ENCODE measurements around the gene CCL23.
A peak's percentile ranks its signal among the peaks of the same experiment; 100 is the strongest.
"Not testable (repeated sequence)": the region's sequence is repeated elsewhere in the genome, so short reads cannot be mapped to it uniquely, and the experiment has no call there.

CCL23 gene

DNA sequence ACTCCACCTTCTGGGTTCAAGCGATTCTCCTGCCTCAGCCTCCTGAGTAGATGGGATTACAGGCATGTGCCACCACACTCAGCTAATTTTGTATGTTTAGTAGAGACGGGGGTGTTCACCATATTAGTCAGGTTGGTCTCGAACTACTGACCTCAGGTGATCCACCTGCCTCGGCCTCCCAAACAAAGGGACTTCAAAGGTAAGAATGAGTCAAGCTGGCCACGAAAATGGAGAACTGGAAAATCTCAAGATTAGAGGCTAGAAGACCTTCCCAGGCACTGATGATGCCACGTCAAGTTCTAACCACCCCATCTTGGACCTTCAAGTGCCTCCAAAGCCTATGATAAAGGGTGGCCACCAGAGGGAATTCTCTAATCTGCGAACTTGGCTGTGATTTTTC, 15.1 kb downstream of the CCL23 start:
- no peak for DNase-seq

DNA sequence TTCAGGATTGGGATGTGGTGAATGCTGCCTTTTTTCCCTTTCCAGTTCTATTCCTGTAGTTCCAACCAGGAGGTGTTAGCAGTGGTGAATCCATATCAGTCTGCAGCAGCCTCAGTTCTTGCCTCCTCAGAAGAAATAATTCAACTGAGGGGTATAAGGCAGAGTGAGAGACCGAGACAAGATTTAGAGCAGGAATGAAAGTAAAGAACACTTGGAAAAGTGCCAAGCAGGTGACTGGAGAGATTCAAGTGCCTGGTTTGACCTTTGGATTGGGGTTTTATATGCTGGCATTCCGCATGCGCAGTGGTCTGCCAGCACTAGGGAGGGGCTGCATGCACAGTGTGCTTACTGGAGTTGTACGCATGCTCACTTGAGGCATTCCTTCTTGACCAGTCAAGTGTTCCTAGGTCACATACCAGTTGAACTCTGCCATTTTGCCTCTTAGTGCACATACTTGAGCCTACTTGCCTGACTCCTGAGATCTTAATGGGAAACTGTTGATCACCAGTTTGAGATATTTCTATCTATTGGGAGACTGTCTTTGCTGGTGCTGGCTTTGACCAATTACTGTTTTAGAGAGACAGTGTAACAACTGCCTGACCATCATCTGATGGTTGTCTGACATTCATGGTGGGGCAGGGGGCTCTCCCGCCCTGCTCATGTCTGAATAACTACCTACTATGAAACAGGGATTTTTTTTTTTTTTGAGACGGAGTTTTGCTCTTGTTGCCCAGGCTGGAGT, 15.7 kb downstream of the CCL23 start:
- DNase-seq: no peak

DNA sequence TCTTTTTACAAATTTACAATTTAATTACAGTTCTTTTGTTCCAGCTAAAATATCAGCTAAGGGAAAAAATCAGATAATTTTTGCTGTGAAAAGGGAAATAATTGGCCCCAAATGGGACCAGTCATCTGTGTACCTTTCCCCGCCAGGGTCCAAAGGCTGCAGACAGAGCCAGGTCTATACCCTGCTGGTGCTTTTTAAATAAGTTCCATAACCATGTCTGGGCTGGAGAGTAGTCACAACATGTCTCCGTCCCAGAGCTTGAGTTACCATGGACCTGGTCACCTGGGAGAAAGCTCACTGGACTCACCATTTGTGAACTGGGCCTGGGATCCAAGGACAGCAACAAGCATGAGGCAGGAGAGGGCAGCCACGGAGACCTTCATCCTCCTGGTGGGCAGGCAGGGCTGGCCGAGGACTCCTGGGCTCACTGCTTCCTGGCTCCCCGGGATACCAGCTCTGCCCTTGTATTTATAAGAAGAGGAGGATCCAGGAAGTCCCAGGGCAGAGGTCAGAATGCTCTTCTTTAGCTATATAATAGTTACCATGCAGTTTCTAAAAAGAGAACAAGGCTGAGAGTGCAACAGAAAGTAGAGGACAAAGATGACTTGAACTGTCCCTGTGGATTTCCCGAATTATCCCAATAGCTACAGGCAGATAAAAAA, 16.5 kb downstream of the CCL23 start, which contains the start of gene CCL15:
TSS of gene CCL15 (minus strand) at position 444 of the 662 bp plus-strand sequence. CDS start at position 383, 61 bp downstream.
- no peak for DNase-seq

DNA sequence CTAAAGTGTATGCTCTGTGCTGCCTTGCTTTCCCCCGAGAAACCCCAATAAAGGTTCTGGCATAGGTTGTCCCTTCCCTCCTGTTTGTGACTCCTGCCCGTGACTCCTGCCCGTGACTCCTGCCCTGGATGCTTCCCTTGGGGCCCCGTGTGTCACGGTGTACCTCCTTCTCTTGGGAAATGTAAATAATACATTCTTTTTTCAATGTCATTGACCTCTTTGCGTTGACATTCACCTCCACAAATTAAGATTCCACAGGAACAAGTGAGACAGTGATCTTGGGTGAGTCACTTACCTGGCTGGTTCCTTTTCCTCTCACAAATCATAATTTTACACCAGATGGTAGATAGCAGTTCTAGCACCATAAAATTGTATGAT, 17.1 kb downstream of the CCL23 start:
- DNase-seq: no peak

DNA sequence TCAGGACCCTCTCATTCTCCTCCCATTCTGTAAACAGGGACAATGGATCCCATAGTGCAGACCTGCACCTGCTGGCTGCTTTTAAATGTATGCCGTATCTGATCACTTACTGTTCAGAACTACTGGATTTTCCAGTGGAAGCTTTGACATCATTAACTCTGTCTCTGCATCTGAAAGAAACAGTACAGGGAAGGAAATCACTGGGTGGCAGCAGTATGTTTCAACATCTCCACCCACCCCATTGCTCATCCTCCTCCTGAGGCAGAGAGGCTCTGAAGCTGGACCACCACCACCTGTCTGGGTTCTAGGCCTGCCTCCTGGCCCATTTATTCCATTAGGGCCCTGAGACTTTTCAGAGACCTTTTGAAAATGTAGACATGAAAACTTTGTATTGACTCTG, 19.0 kb downstream of the CCL23 start:
- DNase-seq: no peak

DNA sequence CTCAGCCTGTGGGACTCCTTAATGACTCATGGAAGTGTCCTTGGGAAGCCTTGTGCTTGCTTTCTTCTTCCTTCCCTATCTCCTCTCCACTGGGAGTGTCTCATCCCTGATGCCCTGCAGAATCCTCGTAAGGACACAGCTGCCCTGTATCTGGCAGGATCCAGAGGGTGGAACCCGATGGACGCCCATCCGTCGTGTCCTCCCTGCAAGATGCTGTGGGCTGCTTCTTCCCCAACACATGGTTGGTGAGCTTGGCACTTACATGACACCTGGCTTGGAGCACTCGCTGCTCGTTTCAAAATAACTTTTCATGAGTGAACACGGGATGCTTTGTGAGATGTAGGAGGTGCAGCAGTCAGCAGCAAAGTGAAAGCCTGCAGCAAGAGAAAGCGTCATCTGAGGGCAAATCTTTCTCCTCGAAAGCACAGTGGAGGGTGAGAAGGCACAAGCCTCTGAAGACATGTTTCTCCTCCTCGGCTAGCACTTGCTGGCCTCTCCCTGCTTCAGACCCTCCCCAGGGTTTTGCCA, 19.7 kb downstream of the CCL23 start:
- no peak for DNase-seq

DNA sequence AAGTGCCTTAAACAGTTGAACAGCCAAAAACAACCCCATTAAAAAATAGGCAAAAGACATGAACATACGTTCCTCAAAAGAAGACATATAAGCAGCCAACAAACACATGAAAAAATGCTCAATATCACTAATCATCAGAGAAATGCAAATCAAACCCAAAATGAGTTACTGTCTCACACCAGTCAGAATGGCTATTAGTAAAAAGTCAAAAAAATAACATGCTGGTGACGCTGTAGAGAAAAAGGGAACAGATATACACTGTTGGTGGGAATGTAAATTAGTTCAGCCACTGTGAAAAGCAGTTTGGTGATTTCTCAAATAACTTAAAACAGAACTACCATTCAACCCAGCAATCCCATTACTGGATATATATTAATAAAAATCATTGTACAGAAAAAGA, 22.4 kb downstream of the CCL23 start:
- DNase-seq: not testable (repeated sequence)

DNA sequence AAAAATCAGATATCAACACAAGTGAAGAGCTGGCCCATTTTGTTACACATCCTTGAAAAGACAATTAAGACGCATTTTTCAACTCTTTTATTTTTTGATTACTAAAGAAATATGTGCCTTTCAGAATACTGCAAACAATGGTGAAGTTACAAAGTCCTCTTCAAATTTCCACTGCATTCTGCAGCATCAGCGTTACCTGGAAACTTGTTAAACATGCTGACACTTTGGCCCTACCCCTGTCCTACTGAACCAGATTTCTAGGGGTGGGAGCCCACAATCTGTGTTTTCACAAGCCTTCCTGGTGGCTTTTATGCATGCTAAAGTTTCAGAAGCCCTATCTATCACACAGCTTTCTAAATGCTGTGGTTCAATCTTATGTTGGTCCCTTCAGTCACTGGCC, 26.7 kb downstream of the CCL23 start:
- no peak for DNase-seq

DNA sequence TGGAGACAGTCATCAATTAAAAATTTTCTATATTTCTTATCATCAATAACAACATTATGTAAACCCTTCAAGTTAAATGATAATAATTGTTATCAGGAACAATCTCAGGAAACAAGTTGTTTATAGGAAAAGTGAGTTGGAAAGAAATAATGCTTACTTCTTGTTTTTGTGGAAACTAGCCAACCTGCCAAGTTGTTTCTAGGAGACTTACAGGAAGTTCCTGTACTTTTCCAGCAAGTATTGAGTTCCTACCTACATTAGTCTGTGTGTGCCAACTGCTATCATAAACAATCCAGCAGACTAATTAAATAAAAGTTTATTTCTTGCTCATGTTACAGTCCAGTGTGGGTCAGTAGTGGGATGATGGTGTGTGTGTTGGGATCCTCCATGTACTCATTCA, 29.6 kb downstream of the CCL23 start:
- DNase-seq: no peak

DNA sequence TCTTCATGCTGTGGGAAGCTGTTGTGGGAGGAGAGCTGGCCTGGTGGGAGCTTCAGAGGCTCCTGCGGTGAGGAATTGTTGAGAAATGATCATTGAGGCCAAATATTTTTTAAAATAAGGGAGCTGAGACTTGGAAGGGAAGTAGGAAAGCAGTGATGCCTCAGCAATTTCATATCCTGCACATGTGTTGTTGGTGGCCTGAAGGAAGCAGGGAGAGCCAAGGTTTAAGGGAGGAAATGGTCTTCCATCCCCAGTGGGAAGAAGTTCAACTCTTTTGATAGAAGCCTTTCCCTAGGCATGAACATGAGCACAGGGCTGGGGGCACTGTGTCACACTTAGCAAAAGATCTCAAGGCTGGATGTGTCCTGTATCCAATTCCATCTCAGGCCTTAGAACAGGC, 31.1 kb downstream of the CCL23 start, which contains the start of gene CCL14:
TSS of gene CCL14 (minus strand) at position 87 of the 400 bp plus-strand sequence. CDS start at position 7, 80 bp downstream.
- no peak for DNase-seq

DNA sequence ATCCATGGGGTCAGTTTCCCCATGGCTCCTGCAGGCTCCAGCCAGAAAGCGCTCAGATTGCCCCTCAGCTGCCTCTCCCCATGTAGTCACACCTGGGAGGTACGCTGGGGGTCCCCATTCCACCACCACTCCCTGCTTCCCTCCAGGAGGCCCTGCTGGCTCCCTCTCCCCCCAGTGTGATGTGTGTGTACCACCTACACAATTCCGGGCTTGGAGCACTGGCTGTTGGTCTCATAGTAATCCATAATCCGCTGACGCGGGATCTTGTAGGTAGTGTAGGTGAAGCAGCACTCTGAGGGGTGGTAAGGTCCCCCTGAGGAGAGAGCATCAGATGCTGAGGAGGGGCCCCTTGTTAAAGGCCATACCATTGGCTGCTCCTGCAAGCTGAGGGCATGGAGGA, 33.6 kb downstream of the CCL23 start:
- no peak for DNase-seq

DNA sequence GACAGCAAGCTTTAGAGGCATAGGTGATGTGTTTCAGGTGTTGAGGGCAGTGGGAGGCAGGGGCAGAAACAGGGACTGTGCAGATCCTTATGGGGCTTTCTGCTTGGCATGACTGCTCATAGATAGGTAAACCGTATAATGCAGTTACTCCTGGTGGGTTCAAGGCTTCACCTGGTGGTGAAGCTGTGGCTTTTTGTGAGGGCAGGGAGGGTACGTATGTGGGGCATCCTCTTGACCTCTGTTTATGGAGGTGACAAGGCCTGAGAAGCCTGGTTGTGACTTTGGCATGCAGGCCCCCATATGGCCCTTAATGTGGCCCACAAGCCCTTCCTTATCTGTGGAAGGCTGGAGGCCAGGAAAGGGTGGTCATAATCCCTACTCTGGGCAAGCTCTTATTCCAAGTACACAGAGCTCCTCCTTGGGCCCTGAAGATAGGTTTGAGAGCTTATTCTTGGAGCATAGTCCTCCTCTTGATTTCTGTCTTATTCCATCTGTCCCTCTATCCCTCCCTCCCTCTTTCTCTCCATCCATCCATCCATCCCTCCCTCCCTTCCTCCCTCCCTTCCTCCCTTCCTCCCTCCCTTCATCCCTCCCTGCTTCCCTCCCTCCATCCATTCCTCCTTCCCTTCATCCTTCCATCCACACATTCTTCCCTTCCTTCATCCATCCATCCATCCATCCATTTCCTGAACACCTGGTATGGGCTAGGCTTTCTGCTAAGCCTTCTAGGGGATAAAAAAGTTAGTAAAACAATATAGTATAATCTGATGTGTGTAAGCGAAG, 35.2 kb downstream of the CCL23 start:
- DNase-seq: no peak

DNA sequence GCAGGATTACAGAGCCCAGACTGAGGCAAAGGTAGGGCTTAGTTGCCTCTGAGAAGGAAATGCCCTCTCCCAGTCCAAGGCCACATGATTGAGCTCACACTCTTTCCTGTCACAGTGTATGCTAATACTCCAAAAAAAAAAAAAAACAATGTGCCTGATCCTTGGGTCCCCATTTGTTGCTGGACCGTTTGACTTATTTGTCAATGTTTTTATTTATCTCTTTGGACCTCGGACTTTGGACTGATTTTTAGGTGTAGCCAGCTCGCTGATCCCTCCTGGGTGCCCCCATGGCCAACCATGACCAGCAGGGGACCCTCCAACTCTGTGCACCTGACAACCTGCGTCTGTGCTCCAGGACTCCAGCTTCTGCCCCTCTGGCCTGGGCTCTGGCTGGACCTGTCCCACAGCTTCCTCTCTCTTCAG, 35.9 kb downstream of the CCL23 start:
- DNase-seq: no peak

DNA sequence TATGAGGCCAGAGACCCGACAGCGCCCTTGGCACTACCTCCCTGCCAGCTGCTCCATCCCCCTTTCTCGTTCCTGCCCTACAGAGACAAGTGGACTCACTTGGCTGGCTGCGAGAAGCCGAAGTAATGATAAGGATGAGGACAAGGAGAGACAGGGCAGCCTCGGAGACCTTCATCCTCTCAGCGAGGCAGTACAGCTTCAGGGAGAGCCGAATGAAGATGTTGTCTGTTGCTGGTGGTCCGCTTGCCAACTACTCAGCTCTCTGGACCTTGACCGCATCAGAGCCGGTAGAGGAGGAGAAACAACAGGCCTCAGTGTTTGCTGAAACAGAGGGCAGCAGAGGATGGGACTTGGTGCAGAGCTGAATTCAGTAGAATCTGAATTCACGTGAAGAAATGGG, 36.5 kb downstream of the CCL23 start, which contains the start of gene CCL16:
TSS of gene CCL16 (minus strand) at position 252 of the 400 bp plus-strand sequence. CDS start at position 175, 77 bp downstream.
- DNase-seq: no peak

DNA sequence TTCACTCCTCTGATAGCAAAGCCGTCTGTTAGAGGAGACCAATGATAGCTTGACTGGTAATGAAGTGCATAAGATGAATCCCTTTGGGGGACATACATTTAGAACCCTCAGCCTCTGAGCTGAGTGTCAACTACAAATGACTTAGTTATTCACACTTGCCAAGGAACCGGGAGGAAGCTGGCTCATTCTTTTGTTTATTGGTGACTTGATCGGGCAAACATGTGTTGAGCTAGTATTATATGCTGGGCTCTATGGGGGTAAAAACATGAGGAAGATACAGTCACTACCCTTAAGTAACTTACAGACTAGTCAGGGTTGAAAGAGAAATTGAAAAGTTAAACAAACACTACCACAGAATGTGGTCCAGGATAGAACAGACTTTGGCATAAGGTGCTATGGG, 39.4 kb downstream of the CCL23 start:
- no peak for DNase-seq

DNA sequence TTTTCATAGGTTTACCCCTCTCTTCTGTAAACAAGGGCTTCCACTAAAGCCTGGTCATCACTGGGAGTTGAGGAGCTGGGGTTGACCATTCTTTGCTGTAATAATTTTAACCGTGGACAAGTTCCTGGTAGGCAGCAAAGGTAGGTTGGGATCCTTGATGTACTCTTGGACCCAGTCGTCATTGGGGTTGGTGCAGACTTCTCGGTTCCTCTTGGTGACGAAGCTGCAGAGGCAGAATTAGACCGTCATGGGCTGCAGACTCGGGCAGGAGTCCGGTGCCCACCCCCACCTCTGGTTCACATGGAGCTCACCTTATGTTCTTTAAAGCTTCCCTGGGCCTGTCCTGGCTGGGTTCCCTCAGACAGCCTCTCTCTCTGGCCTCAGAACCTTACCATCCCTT, 40.3 kb downstream of the CCL23 start:
- no peak for DNase-seq

DNA sequence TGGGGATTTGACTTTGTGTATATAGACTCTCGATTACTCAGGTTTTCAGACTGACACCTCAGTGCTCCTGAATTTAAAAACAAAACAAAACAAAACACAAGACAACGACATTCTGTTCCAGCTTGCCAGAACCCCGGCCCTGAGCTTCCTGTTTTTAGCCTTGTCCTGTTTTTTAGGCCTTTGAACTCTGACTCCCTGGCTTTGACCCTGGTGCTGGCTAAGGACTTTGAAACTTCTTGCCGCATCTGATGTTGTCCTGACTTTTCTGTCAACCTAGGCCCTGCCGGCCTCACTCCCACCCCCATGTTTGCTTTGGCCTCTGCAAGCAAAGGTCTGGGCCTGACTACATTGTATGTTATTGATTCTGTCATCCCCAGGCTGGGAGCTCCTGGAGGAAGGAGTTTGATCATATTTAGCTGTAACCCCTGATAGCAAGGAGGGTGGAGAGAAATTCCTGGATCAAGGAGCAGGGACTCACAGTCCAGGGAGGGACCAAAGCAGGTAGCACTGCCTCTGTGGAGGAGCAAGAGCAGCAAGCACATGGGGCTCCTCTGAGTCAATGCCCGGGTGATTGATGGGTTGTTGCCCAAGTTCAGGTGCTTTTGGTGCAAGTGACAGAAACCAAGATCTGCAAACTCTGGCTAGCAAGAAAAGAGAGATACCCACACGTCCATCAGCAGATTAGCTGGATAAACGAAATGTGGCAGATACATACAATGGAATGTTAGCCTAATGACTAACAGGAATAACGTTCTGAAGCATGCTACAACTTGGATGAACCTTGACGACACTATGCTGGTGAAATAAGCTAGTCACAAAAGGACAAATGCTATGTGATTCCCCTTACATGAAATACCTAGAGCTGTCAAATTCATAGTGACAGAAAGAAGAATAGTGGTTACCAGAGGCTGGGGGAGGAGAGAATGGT, 44.2 kb downstream of the CCL23 start:
- DNase-seq: no peak

DNA sequence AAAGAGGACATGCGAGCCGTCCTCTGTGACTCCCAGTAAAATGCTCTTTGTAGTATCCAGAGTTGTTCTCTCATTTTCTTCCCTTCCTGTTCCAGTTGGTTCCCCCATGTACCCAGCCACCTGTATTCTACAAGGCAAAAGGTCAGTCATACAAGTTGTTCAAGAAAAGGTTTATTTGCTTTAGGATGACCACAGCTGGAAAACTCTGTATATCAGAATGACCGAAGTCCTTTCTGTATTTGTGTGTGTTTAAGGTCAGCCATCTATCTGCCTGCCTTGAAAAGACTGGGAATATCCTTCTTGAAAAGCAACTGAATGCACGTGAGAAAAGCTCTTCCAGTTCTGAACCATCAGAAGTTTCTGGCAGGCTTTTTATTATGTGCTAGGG, 44.8 kb downstream of the CCL23 start:
- DNase-seq: no peak

DNA sequence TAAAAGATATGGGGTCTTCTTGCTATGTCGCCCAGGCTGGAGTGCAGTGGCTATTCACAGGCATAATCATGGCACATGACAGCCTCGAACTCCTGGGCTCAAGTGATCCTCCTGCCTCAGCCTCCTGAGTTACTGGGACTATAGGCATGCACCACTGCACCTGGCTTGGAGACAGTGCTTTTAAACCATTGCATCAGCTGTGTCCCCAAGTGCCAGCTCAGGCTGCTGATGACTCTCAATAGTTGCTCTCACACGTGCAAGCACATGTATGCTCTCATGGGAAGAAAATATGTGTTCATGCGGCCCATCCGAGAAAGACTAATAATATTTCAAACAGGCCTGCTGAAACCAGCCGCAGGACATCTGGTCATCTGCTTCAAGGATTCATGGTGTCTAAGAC, 45.2 kb downstream of the CCL23 start:
- no peak for DNase-seq

DNA sequence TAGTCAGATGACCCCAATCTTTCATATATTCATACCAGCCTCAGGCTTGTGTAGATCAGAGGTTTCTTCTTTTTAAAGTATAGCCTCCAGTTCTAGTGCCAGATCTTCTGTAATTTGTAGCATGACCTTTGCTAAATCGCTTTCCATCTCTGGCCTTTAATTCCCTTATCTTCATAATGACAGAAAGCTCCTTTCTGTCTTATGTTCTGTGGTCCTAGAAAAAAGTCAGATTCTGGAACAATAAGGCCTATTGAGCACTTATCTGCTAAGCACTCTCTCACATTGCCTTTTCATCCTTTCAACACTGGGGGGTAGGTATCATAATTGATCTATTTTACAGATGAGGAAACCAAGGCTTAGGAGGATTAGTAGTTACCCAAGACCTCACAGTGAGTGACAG, 45.7 kb downstream of the CCL23 start:
- DNase-seq: no peak

DNA sequence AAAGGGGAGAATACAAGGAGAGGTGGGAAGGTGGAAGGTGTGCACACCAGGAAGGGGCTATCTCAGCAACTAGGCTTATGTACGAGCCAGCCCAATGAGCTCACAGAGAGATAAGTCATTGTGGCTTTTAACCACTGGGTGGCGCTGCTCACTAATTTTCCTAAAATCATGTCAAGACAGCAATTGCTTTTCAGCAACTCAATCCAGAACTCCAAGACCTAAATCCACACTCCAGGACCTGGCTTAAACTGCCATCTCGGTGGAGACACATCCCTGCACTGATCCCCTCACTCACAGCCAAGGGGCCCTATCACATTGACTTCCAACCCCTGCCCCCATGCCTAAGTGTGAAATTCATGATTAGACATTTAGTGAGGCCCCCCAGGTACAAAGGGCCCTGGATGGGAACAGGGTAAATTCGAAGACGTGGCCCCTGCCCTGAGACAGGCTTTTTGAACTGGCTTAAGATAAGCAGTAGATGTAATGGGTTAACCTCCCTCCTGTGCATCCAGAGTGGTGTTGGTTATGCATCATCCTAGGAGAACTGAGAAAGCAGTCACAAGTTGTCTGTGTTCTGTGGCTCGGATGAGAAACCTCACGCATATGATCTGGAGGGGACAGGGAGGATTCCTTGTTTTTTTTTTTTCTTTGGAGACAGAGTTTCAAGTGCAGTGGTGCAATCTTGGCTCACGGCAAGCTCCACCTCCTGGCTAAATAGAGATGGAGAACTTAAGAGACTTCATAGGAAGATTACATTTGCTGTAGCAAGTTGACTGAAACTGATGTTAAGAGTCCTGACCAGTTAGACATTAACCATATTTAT, 48.0 kb downstream of the CCL23 start:
- DNase-seq: peak; percentile 52

Measured in NCI-H2107 (cell line).